ENCODE measurements around the gene NF1. TPM values are rescaled to one million over a fixed set of nuclear protein-coding genes. Genes with fewer than 3 reads are reported as not detected.

Gene NF1
- total RNA-seq, 1 donor from 2014 or later: 58.7 TPM

- no peak overlapping the region for H3K27ac ChIP-seq
- H3K4me3 ChIP-seq: no peak overlapping the region
- no peaks in the 10 kb centered on the region for H3K9me3 ChIP-seq
- H3K36me3 ChIP-seq: peaks cover 0 to 36% of the 10 kb centered on the region in 2 donors
- H3K4me1 ChIP-seq: no peaks in the 10 kb centered on the region
- intact Hi-C loops (cut with DNase I): no loop called here
- DNase-seq (ENCODE audit: extremely low spot score in 2 of 2): no peak
- no peaks in the 10 kb centered on the region for H3K27me3 ChIP-seq
- TF ChIP-seq POLR2AphosphoS5 (IDR thresholded peaks at IDR 0.05; ENCODE audit: insufficient read depth in 1 of 2, low read depth in 1 of 2): no peak
- TF ChIP-seq CTCF (IDR thresholded peaks at IDR 0.05): no peak
- TF ChIP-seq POLR2A (IDR thresholded peaks at IDR 0.05): no peak
Measured at GRCh38 chr17:31236137-31236536, 141.4 kb downstream of the NF1 start.

DNA sequence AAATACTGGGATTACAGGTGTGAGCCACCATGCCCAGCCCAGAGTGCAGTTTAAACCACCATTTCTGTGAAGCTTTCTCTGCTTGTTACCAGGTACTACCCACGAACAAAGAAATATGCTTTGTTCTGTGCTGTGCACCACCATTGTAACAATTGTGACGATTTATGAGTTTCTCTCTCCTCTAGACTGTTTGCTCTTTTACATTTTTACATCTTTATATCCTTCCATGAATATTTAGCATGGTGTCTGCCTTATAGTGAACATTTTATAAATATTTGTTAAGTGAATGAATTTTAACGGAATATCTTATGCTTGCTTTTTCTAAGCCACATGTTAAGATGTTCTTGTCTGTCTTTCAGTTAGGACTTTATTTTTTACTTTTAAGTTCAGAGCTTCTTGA lies 141.9 kb downstream of the NF1 start:
- Histone ChIP-seq H3K36me3 (peaks cover 0 to 42% of the 10 kb centered on the region in 2 donors), H3K27ac (no peak overlapping the region), H3K9me3 (no peaks in the 10 kb centered on the region), H3K4me1 (no peaks in the 10 kb centered on the region), H3K27me3 (no peaks in the 10 kb centered on the region), H3K4me3 (no peak overlapping the region)
- TF ChIP-seq POLR2AphosphoS5 (IDR thresholded peaks at IDR 0.05; ENCODE audit: insufficient read depth in 1 of 2, low read depth in 1 of 2) (no peak), CTCF (IDR thresholded peaks at IDR 0.05) (no peak), POLR2A (IDR thresholded peaks at IDR 0.05) (no peak)
- intact Hi-C loops (cut with DNase I): no loop called here
- DNase-seq (ENCODE audit: extremely low spot score in 2 of 2): no peak

- no peak for TF ChIP-seq CTCF (IDR thresholded peaks at IDR 0.05)
- no peak for TF ChIP-seq POLR2AphosphoS5 (IDR thresholded peaks at IDR 0.05; ENCODE audit: insufficient read depth in 1 of 2, low read depth in 1 of 2)
- TF ChIP-seq POLR2A (IDR thresholded peaks at IDR 0.05): no peak
- no peaks in the 10 kb centered on the region for H3K9me3 ChIP-seq
- H3K4me1 ChIP-seq: no peaks in the 10 kb centered on the region
- no peak for DNase-seq (ENCODE audit: extremely low spot score in 2 of 2)
- H3K27me3 ChIP-seq: no peaks in the 10 kb centered on the region
- no peak overlapping the region for H3K27ac ChIP-seq
- peaks cover 0 to 57% of the 10 kb centered on the region in 2 donors for H3K36me3 ChIP-seq
- intact Hi-C loops (cut with DNase I): no loop called here
- H3K4me3 ChIP-seq: no peak overlapping the region
Measured at GRCh38 chr17:31241116-31241515, 146.3 kb downstream of the NF1 start.

GRCh38 chr17:31248986-31249834 lies 154.4 kb downstream of the NF1 start:
- intact Hi-C loops (cut with DNase I): no loop called here
- peaks cover 0 to 11% of the 10 kb centered on the region in 2 donors for H3K36me3 ChIP-seq
- no peak overlapping the region for H3K4me3 ChIP-seq
- H3K9me3 ChIP-seq: no peaks in the 10 kb centered on the region
- peaks cover 5% of the 10 kb centered on the region for H3K4me1 ChIP-seq
- TF ChIP-seq POLR2A (IDR thresholded peaks at IDR 0.05) (no peak), POLR2AphosphoS5 (IDR thresholded peaks at IDR 0.05; ENCODE audit: insufficient read depth in 1 of 2, low read depth in 1 of 2) (no peak)
- H3K27ac ChIP-seq: no peak overlapping the region
- DNase-seq (ENCODE audit: extremely low spot score in 2 of 2): no peak
- H3K27me3 ChIP-seq: no peaks in the 10 kb centered on the region

DNA sequence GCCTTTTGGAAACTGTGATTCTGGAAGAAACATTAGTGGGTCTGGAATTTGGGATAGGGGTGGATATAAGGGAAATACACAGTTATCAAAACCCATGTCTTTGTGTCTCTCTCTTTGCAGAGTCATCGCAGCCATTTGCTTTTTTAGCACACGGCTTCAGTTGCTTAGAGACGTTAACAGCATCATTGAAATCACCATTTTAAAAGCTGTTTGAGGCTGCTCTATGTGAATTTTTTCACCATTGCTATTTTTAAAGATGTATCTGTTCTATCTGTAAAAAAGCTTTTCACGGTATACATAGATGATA lies 155.0 kb downstream of the NF1 start:
- Histone ChIP-seq H3K4me3 (no peak overlapping the region), H3K4me1 (peaks cover 5% of the 10 kb centered on the region), H3K27me3 (no peaks in the 10 kb centered on the region), H3K36me3 (peaks cover 0 to 5% of the 10 kb centered on the region in 2 donors), H3K9me3 (no peaks in the 10 kb centered on the region), H3K27ac (no peak overlapping the region)
- intact Hi-C loops (cut with DNase I): no loop called here
- no peak for TF ChIP-seq POLR2AphosphoS5 (IDR thresholded peaks at IDR 0.05; ENCODE audit: insufficient read depth in 1 of 2, low read depth in 1 of 2)
- TF ChIP-seq POLR2A (IDR thresholded peaks at IDR 0.05): no peak
- TF ChIP-seq CTCF (IDR thresholded peaks at IDR 0.05): no peak
- DNase-seq (ENCODE audit: extremely low spot score in 2 of 2): no peak
